GM12878 (cell line): Measurements from ENCODE around the gene YBEY.

ENCODE experiments used
- CTCF ChIP-seq, 3 experiments: IDR thresholded peaks in 2 of 3; conservative IDR thresholded peaks in 1 of 3; 2 replicates each; pipeline ENCODE4 v1.5.1; 2011; ENCODE audit warnings: low read depth in 3 of 3, low read length in 3 of 3, mild to moderate bottlenecking in 3 of 3, control low read depth in 2 of 3, moderate library complexity in 2 of 3, inconsistent platforms in 1 of 3, mixed read lengths in 1 of 3; ENCODE audit not compliant: control insufficient read depth in 2 of 3, insufficient read depth in 1 of 3; ENCODE audit errors: extremely low read depth in 1 of 3
- EP300 ChIP-seq, 2 experiments: fragments of 150-350 bp in 1 of 2; IDR thresholded peaks; 2 replicates each; pipeline ENCODE4 v1.6.1; 2011 to 2012; ENCODE audit warnings: low read depth in 2 of 2, low read length in 2 of 2, borderline replicate concordance in 1 of 2, improper control_type of control experiment in 1 of 2, inconsistent platforms in 1 of 2; ENCODE audit not compliant: control insufficient read depth in 1 of 2
- HDAC6 ChIP-seq: fragments of 200-600 bp; sonication (generic); IDR thresholded peaks from one replicate; pipeline ENCODE4 v1.8.0; 2017; ENCODE audit warnings: antibody characterized with exemption; ENCODE audit not compliant: unreplicated experiment
- MTA3 ChIP-seq: IDR thresholded peaks from 2 replicates; pipeline ENCODE4 v1.6.1; 2012; ENCODE audit warnings: low read length, inconsistent platforms, borderline replicate concordance
- MYC ChIP-seq: IDR thresholded peaks from 2 replicates; pipeline ENCODE4 v1.6.1; 2011; ENCODE audit warnings: mild to moderate bottlenecking, low read length, moderate library complexity, inconsistent platforms; ENCODE audit not compliant: insufficient read depth, insufficient replicate concordance, insufficient read length, severe bottlenecking
- POLR2A ChIP-seq: IDR thresholded peaks from 2 replicates; pipeline ENCODE4 v1.6.1; 2011; ENCODE audit warnings: low read depth, mild to moderate bottlenecking, low read length
- POLR2AphosphoS5 ChIP-seq: IDR thresholded peaks from 2 replicates; pipeline ENCODE4 v1.6.1; 2011; ENCODE audit warnings: mild to moderate bottlenecking, low read length, inconsistent platforms
- REST ChIP-seq: IDR thresholded peaks from 2 replicates; pipeline ENCODE4 v1.6.1; 2012; ENCODE audit warnings: mild to moderate bottlenecking, low read depth, low read length
- TAF1 ChIP-seq: IDR thresholded peaks from 2 replicates; pipeline ENCODE4 v1.6.1; 2011; ENCODE audit warnings: mild to moderate bottlenecking, low read depth, low read length, borderline replicate concordance
- TCF7 ChIP-seq: IDR thresholded peaks from 2 replicates; pipeline ENCODE4 v1.6.1; 2014; ENCODE audit warnings: antibody characterized with exemption, borderline replicate concordance
- ZBTB11 ChIP-seq: fragments of 450-650 bp; formaldehyde crosslinking; IDR thresholded peaks from 2 replicates; pipeline ENCODE4 v1.5.0; 2022; ENCODE audit warnings: mild to moderate bottlenecking, missing genetic modification characterization
- ZNF207 ChIP-seq: fragments of 450-650 bp; IDR thresholded peaks from 2 replicates; pipeline ENCODE4 v1.6.1; 2014; ENCODE audit warnings: antibody characterized with exemption, mild to moderate bottlenecking, borderline replicate concordance
- ZZZ3 ChIP-seq: IDR thresholded peaks from 2 replicates; pipeline ENCODE4 v1.6.1; 2011; ENCODE audit warnings: low read depth; ENCODE audit not compliant: control insufficient read depth, insufficient read length

GRCh38 chr21:46299167-46299566 is 13.0 kb downstream of the YBEY start:
- no peak for TF ChIP-seq ZNF207
- no peak for TF ChIP-seq CTCF (IDR thresholded peaks at IDR 0.05 in 2 of 3, conservative IDR thresholded peaks at IDR 0.05 in 1 of 3; ENCODE audit: control insufficient read depth in 2 of 3, extremely low read depth in 1 of 3, insufficient read depth in 1 of 3, low read depth in 3 of 3, low read length in 3 of 3)
- TF ChIP-seq ZZZ3 = no peak
- TF ChIP-seq TAF1 = no peak
- no peak for TF ChIP-seq POLR2AphosphoS5
- TF ChIP-seq ZBTB11 (CRISPR knock-in tag) = no peak
- no peak for TF ChIP-seq MYC
- TF ChIP-seq POLR2A = no peak
- TF ChIP-seq EP300 (IDR thresholded peaks at IDR 0.05; ENCODE audit: borderline replicate concordance in 1 of 2, control insufficient read depth in 1 of 2, low read depth in 2 of 2, low read length in 2 of 2) = no peak
- no peak for TF ChIP-seq TCF7
- no peak for TF ChIP-seq HDAC6
- no peak for TF ChIP-seq MTA3
- no peak for TF ChIP-seq REST
